Measurements from ENCODE around the gene CDC25B. TPM values are rescaled to one million over a fixed set of nuclear protein-coding genes. Genes with fewer than 3 reads are reported as not detected.
"Not testable (repeated sequence)": the region's sequence is repeated elsewhere in the genome, so short reads cannot be mapped to it uniquely, and the experiment has no call there.

Gene CDC25B
- total RNA-seq, 1 donor from 2014 or later = 51.9 TPM

GRCh38 chr20:3821996-3822395, 25.9 kb downstream of the CDC25B start:
- DNase-seq (ENCODE audit: extremely low read depth, low read depth, low spot score) = no peak

- no peak for DNase-seq (ENCODE audit: extremely low read depth, low read depth, low spot score)
Measured at GRCh38 chr20:3823881-3824280, 27.8 kb downstream of the CDC25B start.

- no peak for DNase-seq (ENCODE audit: extremely low read depth, low read depth, low spot score)
Measured at GRCh38 chr20:3825526-3825925, 29.4 kb downstream of the CDC25B start.

GRCh38 chr20:3826420-3826819, 30.3 kb downstream of the CDC25B start:
- DNase-seq (ENCODE audit: extremely low read depth, low read depth, low spot score) = no peak

DNA sequence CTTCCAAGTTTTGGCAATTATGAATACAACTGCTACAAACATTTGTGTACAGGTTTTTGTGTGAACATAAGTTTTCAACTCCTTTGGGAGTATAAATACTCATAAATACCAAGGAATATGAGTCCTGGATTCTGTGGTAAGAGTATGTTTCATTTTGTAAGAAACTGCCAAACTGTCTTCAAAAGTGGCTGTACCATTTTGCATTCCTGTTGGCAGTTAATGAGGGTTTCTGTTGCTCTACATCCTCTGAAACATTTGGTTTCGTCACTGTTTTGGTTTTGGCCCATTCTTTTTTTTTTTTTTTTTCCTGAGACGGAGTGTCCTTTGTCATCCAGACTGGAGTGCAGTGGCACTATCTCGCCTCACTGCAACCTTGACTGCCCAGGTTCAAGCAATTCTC, 32.7 kb downstream of the CDC25B start:
- DNase-seq (ENCODE audit: extremely low read depth, low read depth, low spot score) = no peak

DNA sequence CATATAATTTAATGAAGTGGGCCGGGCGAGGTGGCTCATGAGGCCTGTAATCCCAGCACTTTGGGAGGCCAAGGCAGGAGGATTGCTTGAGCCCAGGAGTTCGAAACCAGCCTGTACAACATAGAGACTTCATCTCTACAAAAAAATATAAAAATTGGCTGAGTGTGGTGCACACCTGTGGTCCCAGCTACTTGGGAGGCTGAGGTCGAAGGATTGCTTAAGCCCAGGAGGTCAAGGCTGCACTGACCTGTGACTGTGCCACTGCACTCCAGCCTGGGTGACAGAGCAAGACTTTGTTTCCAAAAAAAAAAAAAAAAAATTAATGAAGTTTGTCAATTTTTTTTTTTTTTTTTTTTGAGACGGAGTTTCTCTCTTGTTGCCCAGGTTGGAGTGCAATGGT, 33.8 kb downstream of the CDC25B start:
- not testable (repeated sequence) for DNase-seq (ENCODE audit: extremely low read depth, low read depth, low spot score)

GRCh38 chr20:3836132-3836531, 40.0 kb downstream of the CDC25B start:
- DNase-seq (ENCODE audit: extremely low read depth, low read depth, low spot score) = no peak

DNA sequence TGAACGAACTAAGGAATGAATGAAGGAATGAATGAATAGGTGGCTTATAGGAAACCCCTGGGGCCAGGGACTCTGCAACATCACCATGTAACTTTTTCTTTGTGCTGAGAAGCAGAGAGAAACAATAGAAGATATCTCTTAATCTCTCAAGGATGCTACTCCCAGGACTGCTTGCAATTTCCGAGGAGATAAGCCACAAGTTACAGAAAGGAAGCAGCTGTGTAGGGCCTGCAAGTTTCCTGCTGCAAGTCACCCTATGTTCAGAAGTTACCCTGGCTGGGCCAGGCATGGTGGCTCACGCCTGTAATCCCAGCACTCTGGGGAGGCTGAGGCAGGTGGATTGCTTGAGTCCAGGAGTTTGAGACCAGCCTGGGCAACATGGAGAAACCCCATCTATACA, 43.2 kb downstream of the CDC25B start:
- no peak for DNase-seq (ENCODE audit: extremely low read depth, low read depth, low spot score)

GRCh38 chr20:3840201-3840600, 44.1 kb downstream of the CDC25B start:
- DNase-seq (ENCODE audit: extremely low read depth, low read depth, low spot score) = not testable (repeated sequence)

- no peak for DNase-seq (ENCODE audit: extremely low read depth, low read depth, low spot score)
Measured at GRCh38 chr20:3842348-3842930, 46.3 kb downstream of the CDC25B start.

DNA sequence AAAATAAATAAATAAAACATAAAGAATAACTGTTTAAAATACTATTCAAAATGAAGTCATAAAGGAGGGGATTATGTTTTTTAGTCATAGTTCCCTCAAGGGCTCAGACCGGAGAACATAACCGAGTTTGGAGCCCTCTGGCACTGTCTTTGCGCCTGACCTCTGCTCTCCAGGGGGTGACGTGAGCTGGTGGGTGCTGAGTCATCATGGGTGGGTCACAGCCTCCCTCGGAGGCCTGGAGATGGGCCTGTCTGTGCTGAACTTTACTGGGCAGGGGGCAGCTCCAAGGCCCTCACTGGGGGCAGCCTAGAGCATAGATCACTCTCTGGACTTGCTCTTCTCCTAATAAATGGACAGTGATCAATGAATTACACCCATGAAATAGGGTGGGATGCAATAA, 47.4 kb downstream of the CDC25B start:
- no peak for DNase-seq (ENCODE audit: extremely low read depth, low read depth, low spot score)

DNA sequence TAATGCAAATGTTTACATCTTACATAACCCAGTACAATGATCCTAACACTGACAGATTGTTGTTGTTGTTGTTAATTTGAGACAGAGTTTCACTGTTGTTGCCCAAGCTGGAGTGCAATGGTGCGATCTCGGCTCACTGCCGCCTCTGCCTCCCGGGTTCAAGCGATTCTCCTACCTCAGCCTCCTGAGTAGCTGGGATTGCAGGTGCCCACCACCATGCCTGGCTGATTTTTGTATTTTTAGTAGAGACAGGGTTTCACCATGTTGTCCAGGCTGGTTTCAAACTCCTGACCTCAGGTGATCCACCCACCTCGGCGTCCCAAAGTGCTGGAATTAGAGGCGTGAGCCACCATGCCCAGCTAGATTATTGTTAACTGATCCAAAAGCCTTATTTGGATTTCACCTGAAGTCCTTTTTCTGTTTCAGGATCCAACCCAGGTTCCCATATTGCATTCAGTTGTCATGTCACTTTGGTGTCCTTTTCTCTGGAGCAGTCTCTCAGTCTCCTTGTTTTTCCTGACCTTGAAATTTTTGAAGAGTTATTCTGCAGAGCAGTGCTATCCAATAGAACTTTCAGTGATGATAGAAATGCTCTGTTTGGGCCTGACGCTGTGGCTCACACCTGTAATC, 48.0 kb downstream of the CDC25B start:
- DNase-seq (ENCODE audit: extremely low read depth, low read depth, low spot score) = not testable (repeated sequence)

DNA sequence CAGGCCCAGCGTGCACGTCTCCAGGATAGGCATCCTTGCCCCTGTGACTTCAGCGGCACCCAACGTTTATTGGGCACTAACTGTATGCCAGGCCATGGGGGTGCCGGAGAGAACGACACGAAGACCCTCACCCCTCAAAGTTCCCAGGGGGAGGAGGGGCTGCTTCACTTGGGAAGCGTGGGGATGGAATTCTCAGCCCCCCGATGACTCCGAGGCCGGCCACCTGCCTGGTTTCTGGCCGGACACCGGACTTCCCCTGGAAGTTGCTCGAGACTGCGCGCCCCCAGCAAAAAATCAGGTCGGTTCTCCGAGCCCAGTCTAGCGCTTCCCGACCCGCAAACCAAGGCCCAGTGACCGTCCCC, 50.2 kb downstream of the CDC25B start:
- DNase-seq (ENCODE audit: extremely low read depth, low read depth, low spot score) = no peak

- DNase-seq (ENCODE audit: extremely low read depth, low read depth, low spot score) = no peak
Measured at GRCh38 chr20:3846740-3847428, 50.8 kb downstream of the CDC25B start, which contains the start of gene MAVS. TSS of gene MAVS (plus strand) at chr20:3846834. CDS start at chr20:3854625, 7,791 bp downstream.

DNA sequence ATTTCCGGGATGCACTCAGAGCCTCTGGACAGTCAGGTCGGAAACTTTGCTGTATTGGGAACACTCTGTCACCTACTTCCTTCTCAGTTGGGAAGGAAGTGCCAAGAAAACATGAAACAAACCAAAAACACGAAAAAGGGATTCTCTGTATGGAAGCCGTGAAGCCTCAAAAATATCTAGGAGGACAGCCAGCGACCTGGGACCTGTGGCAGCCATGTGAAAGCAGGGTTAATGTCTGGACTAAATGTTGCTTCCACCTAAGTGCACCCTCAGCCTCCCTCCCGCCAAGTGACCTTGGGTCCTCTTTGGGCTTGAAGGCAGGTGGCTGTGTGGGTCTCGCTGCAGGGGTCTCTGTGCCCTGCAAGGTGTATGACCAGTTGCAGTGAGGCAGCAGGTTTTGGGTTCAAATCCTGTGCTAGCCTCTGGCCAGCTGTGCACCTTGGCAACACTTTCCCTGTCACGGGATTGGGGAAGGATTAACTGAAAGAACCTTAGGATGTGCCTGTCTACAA, 51.4 kb downstream of the CDC25B start:
- DNase-seq (ENCODE audit: extremely low read depth, low read depth, low spot score) = no peak

DNA sequence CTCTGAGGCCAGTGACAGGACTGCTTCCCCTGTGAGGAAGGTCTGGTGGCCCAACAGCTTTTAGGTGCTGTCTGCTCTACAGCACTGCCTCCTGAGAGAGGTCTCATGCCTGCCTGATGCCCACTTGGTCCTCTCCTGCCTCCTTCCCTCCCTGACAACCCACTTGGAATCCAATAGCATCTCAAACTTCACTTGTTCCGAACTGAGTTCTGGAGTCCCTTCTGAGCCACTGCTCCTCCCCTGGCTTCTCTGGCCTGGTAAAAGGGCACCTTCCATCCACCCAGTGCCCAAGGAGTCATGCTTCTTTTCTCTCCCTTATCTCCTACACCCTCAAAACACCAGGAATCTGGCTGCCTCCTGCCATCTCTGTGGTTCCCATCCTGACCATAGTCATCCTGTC, 52.5 kb downstream of the CDC25B start:
- no peak for DNase-seq (ENCODE audit: extremely low read depth, low read depth, low spot score)

GRCh38 chr20:3854462-3854871, 58.4 kb downstream of the CDC25B start:
- DNase-seq (ENCODE audit: extremely low read depth, low read depth, low spot score) = no peak

Other genes starting within 250 kb of the CDC25B start
- not detected in 2 replicates for gene GFRA4, start 132.9 kb upstream of the CDC25B start, total RNA-seq
- gene ADAM33, start 114.3 kb upstream of the CDC25B start, total RNA-seq = not detected in 2 replicates
- gene SIGLEC1, start 83.7 kb upstream of the CDC25B start, total RNA-seq = not detected in 2 replicates
- gene HSPA12B, start 63.6 kb upstream of the CDC25B start, total RNA-seq = 25.5 and 26.3 TPM in 2 replicates
- 27.7 and 43.8 TPM in 2 replicates for gene ADISSP, start 28.6 kb upstream of the CDC25B start, total RNA-seq
- gene SPEF1, start 14.9 kb upstream of the CDC25B start, total RNA-seq = not detected in 2 replicates
- 63.2 and 78.7 TPM in 2 replicates for gene CENPB, start 9.6 kb upstream of the CDC25B start, total RNA-seq
- gene AP5S1, start 24.2 kb downstream of the CDC25B start, total RNA-seq = 16.5 and 17.6 TPM in 2 replicates
- gene MAVS, start 50.5 kb downstream of the CDC25B start, total RNA-seq = 38.3 and 51.7 TPM in 2 replicates
- 40.6 and 48.7 TPM in 2 replicates for gene PANK2, start 93.1 kb downstream of the CDC25B start, total RNA-seq
- gene RNF24, start 219.2 kb downstream of the CDC25B start, total RNA-seq = 16.3 and 17.3 TPM in 2 replicates

Measured in glomerular endothelial cell (primary cell).